Neural cell (in vitro differentiated cells): ENCODE data around the gene TK2. TPM values are rescaled to one million over a fixed set of nuclear protein-coding genes. Genes with fewer than 3 reads are reported as not detected.

Experiments
- H2AFZ ChIP-seq: fragments of 200-600, 300-800 bp; sonication (generic), shearing (Covaris generic); 2 replicates; pipeline ENCODE4 v1.6.0; 2014; ENCODE audit warnings: low read depth, mild to moderate bottlenecking, antibody characterized with exemption, low read length, moderate library complexity
- H3F3A ChIP-seq: fragments of 200-600 bp; shearing (Covaris generic); 2 replicates; pipeline ENCODE4 v1.6.1; 2016; ENCODE audit warnings: mild to moderate bottlenecking, moderate library complexity, mixed read lengths, antibody characterized with exemption, low read length; ENCODE audit not compliant: insufficient read depth, poor library complexity, severe bottlenecking
- H3K27ac ChIP-seq: fragments of 200-600, 300-800 bp; sonication (generic), shearing (Covaris generic); 2 replicates; pipeline ENCODE4 v1.5.1; 2014; ENCODE audit warnings: mild to moderate bottlenecking, low read length, moderate library complexity
- H3K27me3 ChIP-seq: fragments of 300-800, 200-600 bp; sonication (generic), shearing (Covaris generic); 2 replicates; pipeline ENCODE4 v1.6.0; 2014; ENCODE audit warnings: mild to moderate bottlenecking, low read depth, low read length, moderate library complexity; ENCODE audit not compliant: insufficient read depth
- H3K36me3 ChIP-seq: fragments of 300-800, 200-600 bp; sonication (generic), shearing (Covaris generic); 2 replicates; pipeline ENCODE4 v1.5.1; 2014; ENCODE audit warnings: mild to moderate bottlenecking, antibody characterized with exemption, low read length, moderate library complexity; ENCODE audit not compliant: insufficient read depth
- H3K4me2 ChIP-seq: fragments of 300-800, 200-600 bp; sonication (generic), shearing (Covaris generic); 2 replicates; pipeline ENCODE4 v1.6.0; 2014; ENCODE audit warnings: mild to moderate bottlenecking, low read length
- H3K4me3 ChIP-seq: fragments of 300-800, 200-600 bp; sonication (generic), shearing (Covaris generic); 2 replicates; pipeline ENCODE4 v1.5.1; 2014; ENCODE audit warnings: mild to moderate bottlenecking, low read length, moderate library complexity
- H3K79me2 ChIP-seq: fragments of 200-600 bp; shearing (Covaris generic); replicated peaks from 2 replicates; pipeline ENCODE4 v1.6.0; 2014; ENCODE audit warnings: mild to moderate bottlenecking, low read length, moderate library complexity; ENCODE audit not compliant: insufficient read depth
- H3K9ac ChIP-seq: fragments of 300-800, 200-600 bp; sonication (generic), shearing (Covaris generic); 2 replicates; pipeline ENCODE4 v1.6.1; 2016; ENCODE audit warnings: mild to moderate bottlenecking, low read length, mixed read lengths
- H3K9me2 ChIP-seq: fragments of 200-600 bp; shearing (Covaris generic); 2 replicates; pipeline ENCODE4 v1.6.1; 2016; ENCODE audit warnings: mild to moderate bottlenecking, low read length, mixed read lengths; ENCODE audit not compliant: insufficient read depth
- H3K9me3 ChIP-seq: fragments of 200-600, 300-800 bp; sonication (generic), shearing (Covaris generic); 2 replicates; pipeline ENCODE4 v1.6.1; 2016; ENCODE audit warnings: mild to moderate bottlenecking, mixed run types, low read length, moderate library complexity, mixed read lengths
- H4K20me1 ChIP-seq: fragments of 200-600 bp; shearing (Covaris generic); 2 replicates; pipeline ENCODE4 v1.6.1; 2016; ENCODE audit warnings: mild to moderate bottlenecking, mixed run types; ENCODE audit not compliant: insufficient read depth
- EP300 ChIP-seq: fragments of 450-650 bp; conservative IDR thresholded peaks from 2 replicates; pipeline ENCODE4 v1.6.1; 2014; ENCODE audit warnings: antibody characterized with exemption, mild to moderate bottlenecking, moderate library complexity; ENCODE audit not compliant: poor library complexity, severe bottlenecking
- EZH2 ChIP-seq: fragments of 200-600, 300-800 bp; shearing (Covaris generic), sonication (generic); IDR thresholded peaks from 2 replicates; pipeline ENCODE4 v1.6.1; 2014; ENCODE audit warnings: antibody characterized with exemption, low read length, borderline replicate concordance, mild to moderate bottlenecking; ENCODE audit not compliant: insufficient read depth, poor library complexity, severe bottlenecking
- MXI1 ChIP-seq: fragments of 450-650 bp; conservative IDR thresholded peaks from 2 replicates; pipeline ENCODE4 v1.6.1; 2014; ENCODE audit warnings: antibody characterized with exemption, mild to moderate bottlenecking; ENCODE audit not compliant: poor library complexity, severe bottlenecking
- POLR2AphosphoS5 ChIP-seq: IDR thresholded peaks from 2 replicates; pipeline ENCODE4 v1.6.1; 2012
- RAD21 ChIP-seq: fragments of 450-650 bp; conservative IDR thresholded peaks from 2 replicates; pipeline ENCODE4 v1.6.1; 2014; ENCODE audit warnings: antibody characterized with exemption, mild to moderate bottlenecking, moderate library complexity
- REST ChIP-seq: IDR thresholded peaks from 2 replicates; pipeline ENCODE4 v1.6.1; 2012; ENCODE audit warnings: borderline replicate concordance
- SMC3 ChIP-seq: fragments of 450-650 bp; conservative IDR thresholded peaks from 2 replicates; pipeline ENCODE4 v1.6.1; 2014; ENCODE audit warnings: antibody characterized with exemption, mild to moderate bottlenecking, moderate library complexity; ENCODE audit not compliant: poor library complexity
- TAF1 ChIP-seq: IDR thresholded peaks from 2 replicates; pipeline ENCODE4 v1.6.1; 2012; ENCODE audit warnings: low read depth
- polyA plus RNA-seq: library from polyadenylated mRNA; depleted of rRNA; stranded (reverse); fragments of >200 nt; gene quantifications from 2 replicates; pipeline ENCODE4 v1.2.3, GENCODE V29; 2014
- TF ChIP-seq, protein P1 (sequence below): fragments of 450-650 bp; IDR thresholded peaks from 2 replicates; pipeline ENCODE4 v1.5.1; 2014; ENCODE audit warnings: antibody characterized with exemption, mild to moderate bottlenecking, moderate library complexity; ENCODE audit not compliant: poor library complexity, severe bottlenecking

The TK2 gene
- polyA plus RNA-seq, 1 donor from 2014 or later: 15.9 TPM

- H3K9me3 ChIP-seq: no peaks in the 10 kb centered on the region
- no peak overlapping the region for H3K9ac ChIP-seq
- no peak overlapping the region for H3K4me2 ChIP-seq
- no peaks in the 10 kb centered on the region for H4K20me1 ChIP-seq
- H3K27me3 ChIP-seq: no peaks in the 10 kb centered on the region
- no peak overlapping the region for H3K4me3 ChIP-seq
- TF ChIP-seq RAD21 (no peak), EZH2 (no peak), EP300 (no peak)
- no peak overlapping the region for H3K27ac ChIP-seq
- H3K9me2 ChIP-seq: no peaks in the 10 kb centered on the region
- H2AFZ ChIP-seq: no peak overlapping the region
- no peaks in the 10 kb centered on the region for H3F3A ChIP-seq
- no peaks in the 10 kb centered on the region for H3K36me3 ChIP-seq
- H3K79me2 ChIP-seq: no peaks in the 10 kb centered on the region
Measured at GRCh38 chr16:66543541-66543940, 6.4 kb downstream of the TK2 start.

GRCh38 chr16:66542396-66542795, 7.5 kb downstream of the TK2 start:
- H3K9me3 ChIP-seq: no peaks in the 10 kb centered on the region
- H3K36me3 ChIP-seq: no peaks in the 10 kb centered on the region
- no peaks in the 10 kb centered on the region for H3K27me3 ChIP-seq
- no peak overlapping the region for H3K9ac ChIP-seq
- no peak overlapping the region for H2AFZ ChIP-seq
- H4K20me1 ChIP-seq: no peaks in the 10 kb centered on the region
- TF ChIP-seq MXI1: no peak
- TF ChIP-seq EP300: no peak
- TF ChIP-seq, protein P1, sequence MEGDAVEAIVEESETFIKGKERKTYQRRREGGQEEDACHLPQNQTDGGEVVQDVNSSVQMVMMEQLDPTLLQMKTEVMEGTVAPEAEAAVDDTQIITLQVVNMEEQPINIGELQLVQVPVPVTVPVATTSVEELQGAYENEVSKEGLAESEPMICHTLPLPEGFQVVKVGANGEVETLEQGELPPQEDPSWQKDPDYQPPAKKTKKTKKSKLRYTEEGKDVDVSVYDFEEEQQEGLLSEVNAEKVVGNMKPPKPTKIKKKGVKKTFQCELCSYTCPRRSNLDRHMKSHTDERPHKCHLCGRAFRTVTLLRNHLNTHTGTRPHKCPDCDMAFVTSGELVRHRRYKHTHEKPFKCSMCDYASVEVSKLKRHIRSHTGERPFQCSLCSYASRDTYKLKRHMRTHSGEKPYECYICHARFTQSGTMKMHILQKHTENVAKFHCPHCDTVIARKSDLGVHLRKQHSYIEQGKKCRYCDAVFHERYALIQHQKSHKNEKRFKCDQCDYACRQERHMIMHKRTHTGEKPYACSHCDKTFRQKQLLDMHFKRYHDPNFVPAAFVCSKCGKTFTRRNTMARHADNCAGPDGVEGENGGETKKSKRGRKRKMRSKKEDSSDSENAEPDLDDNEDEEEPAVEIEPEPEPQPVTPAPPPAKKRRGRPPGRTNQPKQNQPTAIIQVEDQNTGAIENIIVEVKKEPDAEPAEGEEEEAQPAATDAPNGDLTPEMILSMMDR: no peak
- no peak for TF ChIP-seq REST
- no peak for TF ChIP-seq EZH2
- no peak for TF ChIP-seq RAD21
- no peak for TF ChIP-seq TAF1
- no peak for TF ChIP-seq SMC3
- TF ChIP-seq POLR2AphosphoS5: no peak
- H3K4me3 ChIP-seq: no peak overlapping the region
- H3K27ac ChIP-seq: no peak overlapping the region
- no peaks in the 10 kb centered on the region for H3K79me2 ChIP-seq
- H3K9me2 ChIP-seq: no peaks in the 10 kb centered on the region
- no peak overlapping the region for H3K4me2 ChIP-seq
- no peaks in the 10 kb centered on the region for H3F3A ChIP-seq
